ENCODE data around the gene KLC1.

- TF ChIP-seq CTCF (IDR thresholded peaks at IDR 0.05; ENCODE audit: low read depth, low read length, poor library complexity, severe bottlenecking) (no peak), EZH2phosphoT487 (IDR thresholded peaks at IDR 0.05; ENCODE audit: borderline replicate concordance, low read length) (no peak)
These were observed 5.0 kb upstream of the KLC1 start for GRCh38 chr14:103623883-103624482.

Data from DOHH2 (cell line).